K562 (cell line): ENCODE data around the gene ZNF487. TPM values are rescaled to one million over a fixed set of nuclear protein-coding genes. Genes with fewer than 3 reads are reported as not detected.

Source experiments
- ESRRB ChIP-seq: fragments of 250-450 bp; sonication (Bioruptor Pico); IDR thresholded peaks from 2 replicates; pipeline ENCODE4 v1.5.0; 2020; ENCODE audit warnings: mild to moderate bottlenecking, moderate library complexity, borderline replicate concordance
- IFI16 ChIP-seq: fragments of 250-450 bp; sonication (Bioruptor Pico); IDR thresholded peaks from 2 replicates; pipeline ENCODE4 v2.1.2; 2022; ENCODE audit warnings: mild to moderate bottlenecking, inconsistent platforms
- ILK ChIP-seq: fragments of 450-650 bp; IDR thresholded peaks from 2 replicates; pipeline ENCODE4 v1.6.1; 2016; ENCODE audit warnings: missing genetic modification characterization, low read depth, mild to moderate bottlenecking, missing compliant biosample characterization, moderate library complexity, borderline replicate concordance
- PTTG1 ChIP-seq: fragments of 450-650 bp; IDR thresholded peaks from 2 replicates; pipeline ENCODE4 v1.6.1; 2016; ENCODE audit warnings: low read depth, mild to moderate bottlenecking, missing genetic modification characterization, missing compliant biosample characterization
- SAFB ChIP-seq: fragments of 200-400 bp; formaldehyde crosslinking; IDR thresholded peaks from 2 replicates; pipeline ENCODE4 v1.6.1; 2017; ENCODE audit warnings: low read depth, low read length, borderline replicate concordance
- SMC3 ChIP-seq: conservative IDR thresholded peaks from 2 replicates; pipeline ENCODE4 v1.6.1; 2011; ENCODE audit warnings: low read depth, low read length, improper control_type of control experiment; ENCODE audit not compliant: insufficient read depth
- TAF1 ChIP-seq: IDR thresholded peaks from 2 replicates; pipeline ENCODE4 v1.6.1; 2011; ENCODE audit warnings: mild to moderate bottlenecking, low read length, moderate library complexity; ENCODE audit not compliant: insufficient read depth, control insufficient read depth, severe bottlenecking; ENCODE audit errors: extremely low read depth
- TAF7 ChIP-seq: fragments of 450-650 bp; IDR thresholded peaks from 2 replicates; pipeline ENCODE4 v1.6.1; 2016; ENCODE audit warnings: missing genetic modification characterization, missing compliant biosample characterization
- TOE1 ChIP-seq, 2 experiments: fragments of 450-650 bp in 1 of 2; sonication (generic) in 1 of 2; formaldehyde crosslinking in 1 of 2; IDR thresholded peaks; 2 replicates each; pipeline versions ENCODE4 v1.7.1 to v1.8.0; 2016 to 2022; ENCODE audit warnings: borderline replicate concordance in 2 of 2, mild to moderate bottlenecking in 2 of 2, antibody characterized with exemption in 1 of 2, inconsistent platforms in 1 of 2, low read depth in 1 of 2, missing genetic modification reagents in 1 of 2, moderate library complexity in 1 of 2
- ZFP30 ChIP-seq: fragments of 250-450 bp; sonication (Bioruptor Pico); IDR thresholded peaks from 2 replicates; pipeline ENCODE4 v1.8.0; 2022; ENCODE audit warnings: moderate library complexity, mild to moderate bottlenecking, inconsistent platforms, borderline replicate concordance
- ZNF143 ChIP-seq: sonication (generic); formaldehyde crosslinking; IDR thresholded peaks from 2 replicates; pipeline ENCODE4 v1.9.0; 2022; ENCODE audit warnings: mild to moderate bottlenecking, missing genetic modification reagents
- ZNF239 ChIP-seq: fragments of 250-450 bp; sonication (Bioruptor Pico); IDR thresholded peaks from 2 replicates; pipeline ENCODE4 v1.4.0; 2020; ENCODE audit warnings: mild to moderate bottlenecking
- ZNF263 ChIP-seq: sonication (generic); formaldehyde crosslinking; IDR thresholded peaks from 2 replicates; pipeline ENCODE4 v1.8.0; 2022; ENCODE audit warnings: mild to moderate bottlenecking, missing genetic modification reagents, borderline replicate concordance
- ZNF551 ChIP-seq: fragments of 250-450 bp; sonication (Bioruptor Pico); IDR thresholded peaks from 2 replicates; pipeline ENCODE4 v1.5.0; 2021; ENCODE audit warnings: mild to moderate bottlenecking, moderate library complexity
- ZNF561 ChIP-seq: fragments of 450-650 bp; formaldehyde crosslinking; conservative IDR thresholded peaks from 2 replicates; pipeline ENCODE4 v1.4.0; 2020; ENCODE audit warnings: mild to moderate bottlenecking, moderate library complexity
- polyA plus RNA-seq, 8 experiments: library from polyadenylated mRNA; depleted of rRNA in 4 of 8; stranded (reverse) in 5 of 8; unstranded in 3 of 8; fragments of >200 nt; fragmentation: Nextera tagmentation in 2 of 8; fragmentation: Illumina TruSeq in 1 of 8; extraction: Ambion mirVana in 2 of 8; extraction: Trizol in 1 of 8; gene quantifications; 2 replicates each; pipeline versions ENCODE4 v1.2.1 to v1.2.3, GENCODE V29; 2011 to 2014; ENCODE audit warnings: inconsistent platforms in 1 of 8, missing spikeins in 1 of 8
- total RNA-seq, 7 experiments: library from RNA; depleted of rRNA in 6 of 7; stranded (reverse); fragments of >200 nt in 6 of 7; fragmentation: Illumina TruSeq in 2 of 7; extraction: Trizol in 2 of 7; gene quantifications; 2 replicates each; pipeline versions ENCODE4 v1.2.1 to v1.2.3, GENCODE V29; 2011 to 2021; ENCODE audit warnings: low replicate concordance in 1 of 7
- TF ChIP-seq, protein P1 (sequence below): fragments of 200-800 bp; sonication (Bioruptor generic); IDR thresholded peaks from 2 replicates; pipeline ENCODE4 v1.6.1; 2016; ENCODE audit warnings: missing genetic modification characterization, missing compliant biosample characterization
- TF ChIP-seq, protein P2 (sequence below): sonication (generic); IDR thresholded peaks from 2 replicates; pipeline ENCODE4 v1.6.1; 2016
- TF ChIP-seq, protein P3 (sequence below): fragments of 450-650 bp; IDR thresholded peaks from 2 replicates; pipeline ENCODE4 v1.6.1; 2018; ENCODE audit warnings: mild to moderate bottlenecking, low read depth; ENCODE audit not compliant: partially characterized antibody

Gene ZNF487
- total and polyA plus RNA-seq, 9 of the 15 experiments (the other 6 are each of a cell fraction or from before 2014, with no cell fraction given): 1.9 to 6.5 (median 4.2) TPM

DNA sequence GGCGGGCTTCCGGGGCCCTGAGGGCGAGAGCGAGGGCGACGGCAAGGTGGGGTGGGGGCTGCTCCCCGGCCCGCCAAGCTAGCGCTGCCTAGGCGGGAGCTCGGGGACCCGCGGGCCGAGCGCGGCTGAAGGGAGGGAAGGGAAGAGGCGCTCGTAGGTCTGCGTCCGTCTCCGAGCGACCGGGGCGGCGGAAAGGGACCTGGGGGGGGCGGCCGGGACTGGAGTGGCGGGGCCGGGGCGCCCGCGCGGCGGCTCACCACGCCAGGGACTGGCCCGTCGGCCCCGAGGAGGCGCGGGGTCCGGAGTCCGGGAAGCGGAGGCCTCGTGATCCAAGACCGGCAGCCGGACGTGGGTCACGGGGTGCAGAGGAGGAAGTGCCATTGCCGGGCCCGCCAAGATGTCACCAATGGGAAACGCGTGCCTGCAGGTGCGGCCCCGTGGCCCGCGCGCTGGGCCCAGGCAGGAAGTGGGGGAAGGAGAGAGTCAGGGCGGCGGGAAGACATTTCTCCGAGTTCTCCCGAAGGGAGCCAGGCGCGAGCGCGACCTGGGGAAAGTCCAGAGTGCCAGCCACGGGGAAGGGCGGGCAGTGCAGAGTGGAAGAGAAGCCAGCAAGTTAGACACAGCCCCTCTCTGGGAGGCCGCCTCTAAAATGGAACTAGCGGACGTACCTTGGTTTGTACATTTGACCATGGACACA lies 39.8 kb upstream of the ZNF487 start (continued):
- TF ChIP-seq ZNF263 (CRISPR knock-in tag): peak; percentile 70; the same call in 1 of the 2 replicates
- peak; percentile 93 for TF ChIP-seq TOE1 (IDR thresholded peaks at IDR 0.05; ENCODE audit: borderline replicate concordance)
- TF ChIP-seq TOE1 (CRISPR knock-in tag; IDR thresholded peaks at IDR 0.05; ENCODE audit: borderline replicate concordance, low read depth): no peak
- peak; percentile 76 for TF ChIP-seq TAF1
- TF ChIP-seq ZNF239: no peak
- TF ChIP-seq IFI16 (CRISPR knock-in tag): no peak
- TF ChIP-seq, protein P1, sequence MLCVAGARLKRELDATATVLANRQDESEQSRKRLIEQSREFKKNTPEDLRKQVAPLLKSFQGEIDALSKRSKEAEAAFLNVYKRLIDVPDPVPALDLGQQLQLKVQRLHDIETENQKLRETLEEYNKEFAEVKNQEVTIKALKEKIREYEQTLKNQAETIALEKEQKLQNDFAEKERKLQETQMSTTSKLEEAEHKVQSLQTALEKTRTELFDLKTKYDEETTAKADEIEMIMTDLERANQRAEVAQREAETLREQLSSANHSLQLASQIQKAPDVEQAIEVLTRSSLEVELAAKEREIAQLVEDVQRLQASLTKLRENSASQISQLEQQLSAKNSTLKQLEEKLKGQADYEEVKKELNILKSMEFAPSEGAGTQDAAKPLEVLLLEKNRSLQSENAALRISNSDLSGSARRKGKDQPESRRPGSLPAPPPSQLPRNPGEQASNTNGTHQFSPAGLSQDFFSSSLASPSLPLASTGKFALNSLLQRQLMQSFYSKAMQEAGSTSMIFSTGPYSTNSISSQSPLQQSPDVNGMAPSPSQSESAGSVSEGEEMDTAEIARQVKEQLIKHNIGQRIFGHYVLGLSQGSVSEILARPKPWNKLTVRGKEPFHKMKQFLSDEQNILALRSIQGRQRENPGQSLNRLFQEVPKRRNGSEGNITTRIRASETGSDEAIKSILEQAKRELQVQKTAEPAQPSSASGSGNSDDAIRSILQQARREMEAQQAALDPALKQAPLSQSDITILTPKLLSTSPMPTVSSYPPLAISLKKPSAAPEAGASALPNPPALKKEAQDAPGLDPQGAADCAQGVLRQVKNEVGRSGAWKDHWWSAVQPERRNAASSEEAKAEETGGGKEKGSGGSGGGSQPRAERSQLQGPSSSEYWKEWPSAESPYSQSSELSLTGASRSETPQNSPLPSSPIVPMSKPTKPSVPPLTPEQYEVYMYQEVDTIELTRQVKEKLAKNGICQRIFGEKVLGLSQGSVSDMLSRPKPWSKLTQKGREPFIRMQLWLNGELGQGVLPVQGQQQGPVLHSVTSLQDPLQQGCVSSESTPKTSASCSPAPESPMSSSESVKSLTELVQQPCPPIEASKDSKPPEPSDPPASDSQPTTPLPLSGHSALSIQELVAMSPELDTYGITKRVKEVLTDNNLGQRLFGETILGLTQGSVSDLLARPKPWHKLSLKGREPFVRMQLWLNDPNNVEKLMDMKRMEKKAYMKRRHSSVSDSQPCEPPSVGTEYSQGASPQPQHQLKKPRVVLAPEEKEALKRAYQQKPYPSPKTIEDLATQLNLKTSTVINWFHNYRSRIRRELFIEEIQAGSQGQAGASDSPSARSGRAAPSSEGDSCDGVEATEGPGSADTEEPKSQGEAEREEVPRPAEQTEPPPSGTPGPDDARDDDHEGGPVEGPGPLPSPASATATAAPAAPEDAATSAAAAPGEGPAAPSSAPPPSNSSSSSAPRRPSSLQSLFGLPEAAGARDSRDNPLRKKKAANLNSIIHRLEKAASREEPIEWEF: no peak
- TF ChIP-seq ZFP30 (CRISPR knock-in tag): no peak
- no peak for TF ChIP-seq ILK
- TF ChIP-seq SMC3: 0 out of 2 replicates have a peak, but pooled peaks have one; percentile 15
- no peak for TF ChIP-seq PTTG1 (tag)
- TF ChIP-seq, protein P2, sequence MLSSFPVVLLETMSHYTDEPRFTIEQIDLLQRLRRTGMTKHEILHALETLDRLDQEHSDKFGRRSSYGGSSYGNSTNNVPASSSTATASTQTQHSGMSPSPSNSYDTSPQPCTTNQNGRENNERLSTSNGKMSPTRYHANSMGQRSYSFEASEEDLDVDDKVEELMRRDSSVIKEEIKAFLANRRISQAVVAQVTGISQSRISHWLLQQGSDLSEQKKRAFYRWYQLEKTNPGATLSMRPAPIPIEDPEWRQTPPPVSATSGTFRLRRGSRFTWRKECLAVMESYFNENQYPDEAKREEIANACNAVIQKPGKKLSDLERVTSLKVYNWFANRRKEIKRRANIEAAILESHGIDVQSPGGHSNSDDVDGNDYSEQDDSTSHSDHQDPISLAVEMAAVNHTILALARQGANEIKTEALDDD: no peak
- TF ChIP-seq TAF7 (tag): peak; percentile 70
- TF ChIP-seq SAFB: 0 out of 2 replicates have a peak, but pooled peaks have one; percentile 33
- TF ChIP-seq ZNF143: no peak
- no peak for TF ChIP-seq ZNF561 (CRISPR knock-in tag)
- no peak for TF ChIP-seq ZNF551 (CRISPR knock-in tag)
- TF ChIP-seq, protein P3, sequence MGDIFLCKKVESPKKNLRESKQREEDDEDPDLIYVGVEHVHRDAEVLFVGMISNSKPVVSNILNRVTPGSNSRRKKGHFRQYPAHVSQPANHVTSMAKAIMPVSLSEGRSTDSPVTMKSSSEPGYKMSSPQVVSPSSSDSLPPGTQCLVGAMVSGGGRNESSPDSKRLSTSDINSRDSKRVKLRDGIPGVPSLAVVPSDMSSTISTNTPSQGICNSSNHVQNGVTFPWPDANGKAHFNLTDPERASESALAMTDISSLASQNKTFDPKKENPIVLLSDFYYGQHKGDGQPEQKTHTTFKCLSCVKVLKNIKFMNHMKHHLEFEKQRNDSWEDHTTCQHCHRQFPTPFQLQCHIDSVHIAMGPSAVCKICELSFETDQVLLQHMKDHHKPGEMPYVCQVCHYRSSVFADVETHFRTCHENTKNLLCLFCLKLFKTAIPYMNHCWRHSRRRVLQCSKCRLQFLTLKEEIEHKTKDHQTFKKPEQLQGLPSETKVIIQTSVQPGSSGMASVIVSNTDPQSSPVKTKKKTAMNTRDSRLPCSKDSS: no peak
- TF ChIP-seq ESRRB (CRISPR knock-in tag): no peak
